ENCODE results near the gene ZNF629. TPM values are rescaled to one million over a fixed set of nuclear protein-coding genes. Genes with fewer than 3 reads are reported as not detected.

ZNF629 gene
- polyA plus RNA-seq, 2 of the 4 experiments (the other 2 are of a cell fraction): 5.9 to 13.6 TPM

DNA sequence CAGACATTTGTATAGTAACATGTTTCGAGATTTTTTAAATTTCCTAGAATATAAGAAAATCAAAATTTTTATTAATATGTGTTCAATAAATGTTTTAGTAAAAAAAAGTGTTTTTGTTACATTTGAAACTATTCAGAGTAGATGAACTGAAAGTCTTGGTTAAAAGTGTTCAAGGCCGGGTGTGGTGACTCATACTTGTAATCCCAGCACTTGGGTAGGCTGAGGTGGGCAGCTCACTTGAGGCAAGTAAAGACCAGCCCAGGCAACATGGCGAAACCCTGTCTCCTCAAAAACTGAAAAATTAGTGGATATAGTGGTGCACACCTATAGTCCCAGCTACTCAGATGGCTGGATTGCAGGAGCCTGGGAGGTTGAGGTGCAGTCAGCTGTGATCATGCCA is 55.6 kb downstream of the ZNF629 start:
- H3K27ac ChIP-seq: no peak overlapping the region
- FAIRE-seq: no peak
- ChIA-PET CTCF (interaction anchor here (0.9 kb wide), 1 partner anchor 9 kb away, joined by 3 read pairs; a partner anchor contains a TSS), POLR2A (no interaction called here)
- H3K4me1 ChIP-seq: no peaks in the 10 kb centered on the region
- WGBS (ENCODE audit: missing lambda C conversion rate): 94% methylated on average over 3 of the region's 3 CpGs
- no peaks in the 10 kb centered on the region for H3K9me3 ChIP-seq
- TF ChIP-seq TFCP2L1 (CRISPR knock-in tag; IDR thresholded peaks at IDR 0.05) (no peak), FOSL2 (IDR thresholded peaks at IDR 0.05) (no peak), FOSL2 (CRISPR knock-in tag; IDR thresholded peaks at IDR 0.05) (peak; percentile 48; the same call in 1 of the 2 replicates)
- ATAC-seq: no peak
- no peak overlapping the region for H3K4me2 ChIP-seq
- DNase-seq (ENCODE audit: low read depth in 1 of 2, low spot score in 1 of 2): no peak
- H3K4me3 ChIP-seq: no peak overlapping the region

DNA sequence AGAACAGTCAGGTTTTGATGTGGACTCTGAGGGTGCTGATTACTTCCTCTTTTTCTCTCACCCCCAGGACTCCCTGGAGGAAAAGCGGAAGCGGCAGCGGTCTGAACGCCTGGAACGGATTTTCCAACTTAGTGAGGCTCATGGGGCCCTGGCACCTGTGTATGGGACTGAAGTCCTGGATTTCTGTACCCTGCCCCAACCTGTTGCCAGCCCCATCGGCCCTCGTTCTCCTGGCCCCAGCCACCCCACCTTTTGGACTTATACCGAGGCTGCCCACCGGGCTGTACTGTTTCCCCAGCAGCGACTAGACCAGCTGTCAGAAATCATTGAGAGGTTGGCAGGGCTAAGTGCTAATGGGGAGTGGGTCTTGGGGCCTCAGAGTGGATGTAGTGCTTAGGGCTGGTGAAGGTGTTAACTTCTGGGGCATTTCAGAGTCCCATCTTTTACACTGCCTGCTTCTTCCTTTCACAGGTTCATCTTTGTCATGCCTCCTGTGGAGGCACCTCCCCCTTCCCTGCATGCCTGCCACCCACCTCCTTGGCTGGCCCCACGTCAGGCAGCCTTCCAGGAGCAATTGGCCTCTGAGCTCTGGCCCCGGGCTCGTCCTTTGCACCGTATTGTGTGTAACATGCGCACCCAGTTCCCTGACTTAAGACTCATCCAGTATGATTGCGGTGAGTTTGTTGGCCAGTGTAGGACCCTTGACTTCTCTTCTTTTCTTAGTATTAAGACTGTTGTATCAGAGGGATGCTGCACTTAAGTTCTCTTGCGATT is 57.9 kb downstream of the ZNF629 start:
- TF ChIP-seq HOXB5 (CRISPR knock-in tag; IDR thresholded peaks at IDR 0.05): no peak
- FAIRE-seq: no peak
- DNase-seq (ENCODE audit: low read depth in 1 of 2, low spot score in 1 of 2): no peak
- no peak overlapping the region for H3K4me2 ChIP-seq
- ChIA-PET POLR2A (no interaction called here), CTCF (interaction anchor here (0.5 to 1.8 kb wide), 5 partner anchors 8 to 294 kb away, joined by 3 to 5 read pairs (median 3); no protein-coding TSS in a partner anchor)
- H3K27ac ChIP-seq: no peak overlapping the region
- peak in 1 of 2 experiments; percentile 15; a peak in 1 of 6 replicates for ATAC-seq
- H3K9me3 ChIP-seq: no peaks in the 10 kb centered on the region
- H3K4me3 ChIP-seq: no peak overlapping the region
- no peaks in the 10 kb centered on the region for H3K4me1 ChIP-seq
- 93% methylated on average over 17 of the region's 17 CpGs for WGBS (ENCODE audit: missing lambda C conversion rate)

Small RNA genes within 50 kb of the gene (small RNA-seq; reads per million reads assigned to genes)
- gene RF00017: 0 reads per million in 6 experiments

Other genes with a start within 250 kb of the ZNF629 start
- gene ZNF764, start 228.8 kb downstream of the ZNF629 start, polyA plus RNA-seq (2011; rRNA removed): 2.9 and 3.0 TPM in 2 replicates
- 3.5 to 4.0 TPM (median 4.0 TPM) in 3 replicates for gene ZNF764, start 228.8 kb downstream of the ZNF629 start, polyA plus RNA-seq (2017; fragmentation: RNase III; extraction: RNeasy Plus Mini Kit Qiagen cat#74134 plus additional on column Dnase treatment)
- 4.8 and 6.7 TPM in 2 replicates for gene ZNF688, start 215.5 kb downstream of the ZNF629 start, polyA plus RNA-seq (2011; rRNA removed)
- 4.6 to 5.4 TPM (median 4.8 TPM) in 3 replicates for gene ZNF688, start 215.5 kb downstream of the ZNF629 start, polyA plus RNA-seq (2017; fragmentation: RNase III; extraction: RNeasy Plus Mini Kit Qiagen cat#74134 plus additional on column Dnase treatment)
- gene ZNF785, start 201.5 kb downstream of the ZNF629 start, polyA plus RNA-seq (2011; rRNA removed): not detected in 2 replicates
- not detected in 3 replicates for gene ZNF785, start 201.5 kb downstream of the ZNF629 start, polyA plus RNA-seq (2017; fragmentation: RNase III; extraction: RNeasy Plus Mini Kit Qiagen cat#74134 plus additional on column Dnase treatment)
- 6.8 and 7.1 TPM in 2 replicates for gene ZNF689, start 176.8 kb downstream of the ZNF629 start, polyA plus RNA-seq (2011; rRNA removed)
- gene ZNF689, start 176.8 kb downstream of the ZNF629 start, polyA plus RNA-seq (2017; fragmentation: RNase III; extraction: RNeasy Plus Mini Kit Qiagen cat#74134 plus additional on column Dnase treatment): 6.5 to 7.4 TPM (median 7.0 TPM) in 3 replicates
- 6.3 and 8.4 TPM in 2 replicates for gene PRR14, start 136.2 kb downstream of the ZNF629 start, polyA plus RNA-seq (2011; rRNA removed)
- 16.2 to 19.2 TPM (median 18.2 TPM) in 3 replicates for gene PRR14, start 136.2 kb downstream of the ZNF629 start, polyA plus RNA-seq (2017; fragmentation: RNase III; extraction: RNeasy Plus Mini Kit Qiagen cat#74134 plus additional on column Dnase treatment)
- 5.9 and 8.1 TPM in 2 replicates for gene FBRS, start 128.8 kb downstream of the ZNF629 start, polyA plus RNA-seq (2011; rRNA removed)
- 29.0 to 34.8 TPM (median 33.3 TPM) in 3 replicates for gene FBRS, start 128.8 kb downstream of the ZNF629 start, polyA plus RNA-seq (2017; fragmentation: RNase III; extraction: RNeasy Plus Mini Kit Qiagen cat#74134 plus additional on column Dnase treatment)
- gene SRCAP, start 88.0 kb downstream of the ZNF629 start, polyA plus RNA-seq (2011; rRNA removed): 6.2 and 10.0 TPM in 2 replicates
- gene SRCAP, start 88.0 kb downstream of the ZNF629 start, polyA plus RNA-seq (2017; fragmentation: RNase III; extraction: RNeasy Plus Mini Kit Qiagen cat#74134 plus additional on column Dnase treatment): 18.9 to 19.9 TPM (median 19.5 TPM) in 3 replicates
- 28.0 and 30.0 TPM in 2 replicates for gene PHKG2, start 38.8 kb downstream of the ZNF629 start, polyA plus RNA-seq (2011; rRNA removed)
- gene PHKG2, start 38.8 kb downstream of the ZNF629 start, polyA plus RNA-seq (2017; fragmentation: RNase III; extraction: RNeasy Plus Mini Kit Qiagen cat#74134 plus additional on column Dnase treatment): 37.1 to 42.0 TPM (median 37.3 TPM) in 3 replicates
- gene CFAP119, start 25.1 kb downstream of the ZNF629 start, polyA plus RNA-seq (2011; rRNA removed): 3.5 and 4.5 TPM in 2 replicates
- gene CFAP119, start 25.1 kb downstream of the ZNF629 start, polyA plus RNA-seq (2017; fragmentation: RNase III; extraction: RNeasy Plus Mini Kit Qiagen cat#74134 plus additional on column Dnase treatment): 7.7 to 9.9 TPM (median 9.5 TPM) in 3 replicates
- gene RNF40, start 24.9 kb downstream of the ZNF629 start, polyA plus RNA-seq (2011; rRNA removed): 66.1 and 88.8 TPM in 2 replicates
- gene RNF40, start 24.9 kb downstream of the ZNF629 start, polyA plus RNA-seq (2017; fragmentation: RNase III; extraction: RNeasy Plus Mini Kit Qiagen cat#74134 plus additional on column Dnase treatment): 63.9 to 69.9 TPM (median 66.4 TPM) in 3 replicates
- 9.5 and 10.8 TPM in 2 replicates for gene BCL7C, start 106.9 kb upstream of the ZNF629 start, polyA plus RNA-seq (2011; rRNA removed)
- 12.9 to 13.9 TPM (median 13.6 TPM) in 3 replicates for gene BCL7C, start 106.9 kb upstream of the ZNF629 start, polyA plus RNA-seq (2017; fragmentation: RNase III; extraction: RNeasy Plus Mini Kit Qiagen cat#74134 plus additional on column Dnase treatment)
- gene CTF1, start 109.4 kb upstream of the ZNF629 start, polyA plus RNA-seq (2011; rRNA removed): 0.13 and 0.44 TPM in 2 replicates
- gene CTF1, start 109.4 kb upstream of the ZNF629 start, polyA plus RNA-seq (2017; fragmentation: RNase III; extraction: RNeasy Plus Mini Kit Qiagen cat#74134 plus additional on column Dnase treatment): 0.16 to 0.30 TPM (median 0.23 TPM) in 3 replicates
- 5.6 and 7.0 TPM in 2 replicates for gene FBXL19, start 136.4 kb upstream of the ZNF629 start, polyA plus RNA-seq (2011; rRNA removed)
- 15.5 to 21.5 TPM (median 18.3 TPM) in 3 replicates for gene FBXL19, start 136.4 kb upstream of the ZNF629 start, polyA plus RNA-seq (2017; fragmentation: RNase III; extraction: RNeasy Plus Mini Kit Qiagen cat#74134 plus additional on column Dnase treatment)
- gene ORAI3, start 161.9 kb upstream of the ZNF629 start, polyA plus RNA-seq (2011; rRNA removed): 14.1 and 17.3 TPM in 2 replicates
- gene ORAI3, start 161.9 kb upstream of the ZNF629 start, polyA plus RNA-seq (2017; fragmentation: RNase III; extraction: RNeasy Plus Mini Kit Qiagen cat#74134 plus additional on column Dnase treatment): 7.1 to 11.8 TPM (median 10.5 TPM) in 3 replicates
- gene SETD1A, start 170.5 kb upstream of the ZNF629 start, polyA plus RNA-seq (2011; rRNA removed): 2.0 and 3.8 TPM in 2 replicates
- 15.7 to 22.6 TPM (median 21.2 TPM) in 3 replicates for gene SETD1A, start 170.5 kb upstream of the ZNF629 start, polyA plus RNA-seq (2017; fragmentation: RNase III; extraction: RNeasy Plus Mini Kit Qiagen cat#74134 plus additional on column Dnase treatment)
- gene HSD3B7, start 198.0 kb upstream of the ZNF629 start, polyA plus RNA-seq (2011; rRNA removed): 10.5 and 15.2 TPM in 2 replicates
- 17.3 to 20.1 TPM (median 19.7 TPM) in 3 replicates for gene HSD3B7, start 198.0 kb upstream of the ZNF629 start, polyA plus RNA-seq (2017; fragmentation: RNase III; extraction: RNeasy Plus Mini Kit Qiagen cat#74134 plus additional on column Dnase treatment)
- gene STX1B, start 223.4 kb upstream of the ZNF629 start, polyA plus RNA-seq (2011; rRNA removed): 2.6 and 2.7 TPM in 2 replicates
- gene STX1B, start 223.4 kb upstream of the ZNF629 start, polyA plus RNA-seq (2017; fragmentation: RNase III; extraction: RNeasy Plus Mini Kit Qiagen cat#74134 plus additional on column Dnase treatment): 2.4 to 4.4 TPM (median 2.8 TPM) in 3 replicates
- 37.0 and 39.7 TPM in 2 replicates for gene STX4, start 246.4 kb upstream of the ZNF629 start, polyA plus RNA-seq (2011; rRNA removed)
- 67.9 to 79.5 TPM (median 73.9 TPM) in 3 replicates for gene STX4, start 246.4 kb upstream of the ZNF629 start, polyA plus RNA-seq (2017; fragmentation: RNase III; extraction: RNeasy Plus Mini Kit Qiagen cat#74134 plus additional on column Dnase treatment)